IMR-90 (cell line): ENCODE measurements around the gene SMIM44. TPM values are rescaled to one million over a fixed set of nuclear protein-coding genes. Genes with fewer than 3 reads are reported as not detected.
A peak's percentile ranks its signal among the peaks of the same experiment; 100 is the strongest.

Experiments
- ATAC-seq: fragments of 200-7000 bp; cut with Tn5 transposase; 2 replicates; pipeline ENCODE4 v1.9.1; 2020; ENCODE audit warnings: low read depth, mild to moderate bottlenecking, moderate library complexity
- BruUV-seq: library from RNA; stranded (reverse); fragments of 400-500 nt; replicated peaks from 2 replicates; lab custom pipeline; 2021; lab: Mats Ljungman, UMichigan
- CTCF ChIA-PET: fragments of 300-600 bp; formaldehyde crosslinking; extraction: SDS; loops from one replicate; lab custom pipeline; 2021; ENCODE audit warnings: antibody characterized with exemption; lab: Yijun Ruan, JAX
- POLR2A ChIA-PET: fragments of 300-600 bp; sonication (Branson Sonifier 250); formaldehyde crosslinking; loops from one replicate; lab custom pipeline; 2022; ENCODE audit warnings: antibody characterized with exemption; ENCODE audit not compliant: unreplicated experiment; lab: Charles Lee
- DNase-seq: peaks from one replicate; pipeline ENCODE4 v3.0.0; 2013
- H2AFZ ChIP-seq: replicated peaks from 2 replicates; pipeline ENCODE3; 2013; ENCODE audit warnings: low read length, mild to moderate bottlenecking; ENCODE audit not compliant: poor library complexity
- H2AK5ac ChIP-seq: 2 replicates; pipeline ENCODE4 v1.6.1; 2013; ENCODE audit warnings: low read depth, low read length, inconsistent platforms
- H2AK9ac ChIP-seq: replicated peaks from 2 replicates; pipeline ENCODE3; 2013; ENCODE audit warnings: mild to moderate bottlenecking, low read depth, low read length, moderate library complexity; ENCODE audit not compliant: poor library complexity
- H2BK120ac ChIP-seq: 2 replicates; pipeline ENCODE4 v1.6.1; 2013; ENCODE audit warnings: low read depth, low read length, inconsistent platforms
- H2BK15ac ChIP-seq: 3 replicates; pipeline ENCODE4 v1.6.1; 2013; ENCODE audit warnings: low read depth, low read length, inconsistent platforms
- H2BK20ac ChIP-seq: 2 replicates; pipeline ENCODE4 v1.6.1; 2013; ENCODE audit warnings: low read depth, mild to moderate bottlenecking, inconsistent platforms, low read length, moderate library complexity
- H2BK5ac ChIP-seq: 2 replicates; pipeline ENCODE4 v1.6.1; 2013; ENCODE audit warnings: mild to moderate bottlenecking, low read depth, low read length, inconsistent platforms; ENCODE audit not compliant: poor library complexity, severe bottlenecking
- H3K14ac ChIP-seq: replicated peaks from 2 replicates; pipeline ENCODE4 v1.6.1; 2013; ENCODE audit warnings: low read depth, low read length, inconsistent platforms
- H3K18ac ChIP-seq: 2 replicates; pipeline ENCODE4 v1.6.1; 2013; ENCODE audit warnings: low read depth, low read length, control low read depth
- H3K23ac ChIP-seq: 2 replicates; pipeline ENCODE4 v1.6.1; 2013; ENCODE audit warnings: low read depth, low read length, inconsistent platforms
- H3K27ac ChIP-seq: 2 replicates; pipeline ENCODE4 v1.5.1; 2013; ENCODE audit warnings: mild to moderate bottlenecking, control low read depth, low read length; ENCODE audit not compliant: insufficient read depth
- H3K27me3 ChIP-seq: 2 replicates; pipeline ENCODE4 v1.6.1; 2013; ENCODE audit warnings: low read length; ENCODE audit not compliant: control insufficient read depth, insufficient read depth
- H3K36me3 ChIP-seq: 2 replicates; pipeline ENCODE4 v1.6.1; 2013; ENCODE audit warnings: low read length, mixed read lengths; ENCODE audit not compliant: control insufficient read depth, insufficient read depth
- H3K4ac ChIP-seq: 2 replicates; pipeline ENCODE4 v1.6.1; 2013; ENCODE audit warnings: low read depth, low read length, inconsistent platforms
- H3K4me1 ChIP-seq: 2 replicates; pipeline ENCODE4 v1.6.1; 2013; ENCODE audit warnings: low read length, mixed read lengths; ENCODE audit not compliant: control insufficient read depth, insufficient read depth
- H3K4me2 ChIP-seq: 2 replicates; pipeline ENCODE4 v1.6.1; 2013; ENCODE audit warnings: low read depth, mild to moderate bottlenecking, control low read depth, low read length, moderate library complexity
- H3K4me3 ChIP-seq: 2 replicates; pipeline ENCODE4 v1.5.1; 2013; ENCODE audit warnings: low read depth, mild to moderate bottlenecking, control low read depth, low read length, moderate library complexity; ENCODE audit not compliant: insufficient read depth
- H3K56ac ChIP-seq: 2 replicates; pipeline ENCODE4 v1.6.1; 2013; ENCODE audit warnings: low read length, inconsistent platforms; ENCODE audit not compliant: insufficient read depth; ENCODE audit errors: extremely low read depth
- H3K79me1 ChIP-seq, 2 experiments: 2 replicates each; pipeline ENCODE4 v1.6.1; 2013; ENCODE audit warnings: low read length in 2 of 2, inconsistent platforms in 1 of 2, low read depth in 1 of 2
- H3K9ac ChIP-seq: 2 replicates; pipeline ENCODE4 v1.6.1; 2013; ENCODE audit warnings: low read depth, low read length, control low read depth
- H3K9me1 ChIP-seq: 2 replicates; pipeline ENCODE4 v1.6.1; 2013; ENCODE audit warnings: low read length, inconsistent platforms; ENCODE audit not compliant: insufficient read depth
- H3K9me3 ChIP-seq: 2 replicates; pipeline ENCODE4 v1.6.1; 2013; ENCODE audit warnings: low read length; ENCODE audit not compliant: control insufficient read depth, insufficient read depth
- H4K20me1 ChIP-seq: 2 replicates; pipeline ENCODE4 v1.6.1; 2013; ENCODE audit warnings: low read length, inconsistent platforms; ENCODE audit not compliant: insufficient read depth
- H4K5ac ChIP-seq: 2 replicates; pipeline ENCODE4 v1.6.1; 2013; ENCODE audit warnings: mild to moderate bottlenecking, low read depth, low read length, control low read depth
- H4K8ac ChIP-seq, 2 experiments: 2 replicates each; pipeline ENCODE4 v1.6.1; 2013; ENCODE audit warnings: low read depth in 2 of 2, low read length in 2 of 2, control low read depth in 1 of 2, inconsistent platforms in 1 of 2
- H4K91ac ChIP-seq: 2 replicates; pipeline ENCODE4 v1.6.1; 2013; ENCODE audit warnings: low read depth, low read length, inconsistent platforms; ENCODE audit not compliant: insufficient read depth
- CEBPB ChIP-seq: IDR thresholded peaks from 2 replicates; pipeline ENCODE4 v1.6.1; 2012; ENCODE audit warnings: low read depth, low read length, improper control_type of control experiment
- CTCF ChIP-seq: conservative IDR thresholded peaks from 2 replicates; pipeline ENCODE4 v1.5.1; 2012; ENCODE audit warnings: mild to moderate bottlenecking, low read depth, low read length, improper control_type of control experiment
- ELK1 ChIP-seq: fragments of 150-350 bp; IDR thresholded peaks from 2 replicates; pipeline ENCODE4 v1.6.1; 2016; ENCODE audit warnings: low read depth, mild to moderate bottlenecking, low read length, moderate library complexity, borderline replicate concordance
- POLR2A ChIP-seq: IDR thresholded peaks from 2 replicates; pipeline ENCODE4 v1.6.1; 2012; ENCODE audit warnings: mild to moderate bottlenecking, low read depth, low read length
- WGBS, 2 experiments: methylation state at CpG; one replicate each; pipeline versions ENCODE4 v1.1.5 to v1.1.7; 2013; ENCODE audit warnings: missing lambda C conversion rate in 2 of 2; ENCODE audit not compliant: insufficient read length in 1 of 2; ENCODE audit errors: extremely low coverage in 2 of 2; 5-methylcytosine and 5-hydroxymethylcytosine counted together
- dilution Hi-C: fragments of 300-500 bp; cut with HindIII; formaldehyde crosslinking; loops from one replicate; pipeline ENCODE4 v1.14.3; 2018; ENCODE audit warnings: low sequenced_read_pairs; ENCODE audit not compliant: unreplicated experiment
- in situ Hi-C: fragments of 300-500 bp; cut with MboI; formaldehyde crosslinking; loops from 3 replicates; pipeline ENCODE4 v1.14.3; 2019; ENCODE audit warnings: low sequenced_read_pairs, inconsistent platforms, mixed read lengths
- intact Hi-C: fragments of 100-400 bp; cut with micrococcal nuclease; formaldehyde crosslinking; loops from 2 replicates; pipeline ENCODE4 v1.10.0; 2022
- polyA plus RNA-seq, 3 experiments: library from polyadenylated mRNA; depleted of rRNA; stranded (reverse); fragments of >200 nt; gene quantifications; 2 replicates each; pipeline ENCODE4 v1.2.3, GENCODE V29; 2012; ENCODE audit warnings: low replicate concordance in 1 of 3
- total RNA-seq: library from RNA; depleted of rRNA; stranded (reverse); fragments of >200 nt; gene quantifications from 2 replicates; pipeline ENCODE4 v1.2.3, GENCODE V29; 2012

The SMIM44 gene
- total and polyA plus RNA-seq, 2 of the 4 experiments (the other 2 are of a cell fraction): not detected

- Histone ChIP-seq H2BK15ac (no peak overlapping the region), H3K9me3 (no peaks in the 10 kb centered on the region), H2BK120ac (no peak overlapping the region), H3K4me2 (no peak overlapping the region), H4K20me1 (no peaks in the 10 kb centered on the region), H3K14ac (no peak overlapping the region), H3K56ac (no peak overlapping the region), H2AK9ac (no peak overlapping the region), H3K18ac (no peak overlapping the region), H2BK5ac (no peak overlapping the region), H4K91ac (no peak overlapping the region), H3K36me3 (peaks cover 31% of the 10 kb centered on the region), H3K27me3 (no peaks in the 10 kb centered on the region), H3K27ac (no peak overlapping the region), H3K4me1 (no peaks in the 10 kb centered on the region), H2BK20ac (no peak overlapping the region), H2AFZ (no peak overlapping the region), H3K23ac (no peak overlapping the region), H3K4me3 (no peak overlapping the region), H4K5ac (no peak overlapping the region), H3K9ac (no peak overlapping the region), H4K8ac (no peak overlapping the region), H3K4ac (no peak overlapping the region), H3K9me1 (no peaks in the 10 kb centered on the region), H2AK5ac (no peak overlapping the region), H3K79me1 (peaks cover 0 to 27% of the 10 kb centered on the region in 2 experiments; a peak in 2 of 4 replicates)
- POLR2A ChIA-PET: no interaction called here
- TF ChIP-seq POLR2A (no peak), ELK1 (no peak), CEBPB (no peak), CTCF (no peak)
- CTCF ChIA-PET: no interaction called here
- dilution Hi-C loops: no loop called here
- WGBS, 2 experiments: 52% methylated on average over 4 of the region's 15 CpGs; no CpG with 5 or more reads in 1 of the 2 experiments
- intact Hi-C loops: no loop called here
- no peak for DNase-seq
- ATAC-seq: peak; percentile 81
- in situ Hi-C loops: loop anchor here (25.0 kb wide), 1 partner anchor 532 kb away; no protein-coding TSS in a partner anchor
- BruUV-seq: no TSS peak
Observed at GRCh38 chr19:3494051-3494450, 10.8 kb upstream of the SMIM44 start.
